DND-41 (cell line): ENCODE data around the gene GTF2F2.

Source experiments
- EZH2 ChIP-seq: IDR thresholded peaks from 3 replicates; pipeline ENCODE4 v1.6.1; 2012; ENCODE audit warnings: borderline replicate concordance, low read depth, mild to moderate bottlenecking, moderate library complexity, low read length, inconsistent platforms; ENCODE audit not compliant: severe bottlenecking
- TF ChIP-seq, protein P1 (sequence below): IDR thresholded peaks from 2 replicates; pipeline ENCODE4 v1.5.1; 2012; ENCODE audit warnings: borderline replicate concordance, low read length, moderate library complexity, mild to moderate bottlenecking; ENCODE audit not compliant: poor library complexity, severe bottlenecking; ENCODE audit errors: extremely low read depth

DNA sequence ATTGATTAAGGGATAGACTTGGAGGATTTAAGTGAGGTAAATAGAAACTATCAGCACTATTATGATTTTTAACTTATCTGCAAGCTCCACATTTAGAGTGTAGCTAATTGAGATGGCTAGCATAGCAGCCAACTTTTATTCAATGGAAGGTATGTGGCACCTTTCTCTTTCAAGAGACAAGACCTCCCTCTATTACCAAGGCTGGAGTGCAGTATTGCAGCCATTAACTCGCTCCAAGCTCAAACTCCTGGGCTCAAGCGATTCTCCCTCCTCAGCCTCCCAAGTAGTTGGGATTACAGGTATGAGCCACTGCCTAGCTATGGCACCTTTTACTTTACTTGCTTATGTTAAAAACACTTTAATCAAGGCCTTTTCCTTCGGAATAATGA lies 212.5 kb downstream of the GTF2F2 start:
- TF ChIP-seq EZH2 = no peak
- TF ChIP-seq, protein P1, sequence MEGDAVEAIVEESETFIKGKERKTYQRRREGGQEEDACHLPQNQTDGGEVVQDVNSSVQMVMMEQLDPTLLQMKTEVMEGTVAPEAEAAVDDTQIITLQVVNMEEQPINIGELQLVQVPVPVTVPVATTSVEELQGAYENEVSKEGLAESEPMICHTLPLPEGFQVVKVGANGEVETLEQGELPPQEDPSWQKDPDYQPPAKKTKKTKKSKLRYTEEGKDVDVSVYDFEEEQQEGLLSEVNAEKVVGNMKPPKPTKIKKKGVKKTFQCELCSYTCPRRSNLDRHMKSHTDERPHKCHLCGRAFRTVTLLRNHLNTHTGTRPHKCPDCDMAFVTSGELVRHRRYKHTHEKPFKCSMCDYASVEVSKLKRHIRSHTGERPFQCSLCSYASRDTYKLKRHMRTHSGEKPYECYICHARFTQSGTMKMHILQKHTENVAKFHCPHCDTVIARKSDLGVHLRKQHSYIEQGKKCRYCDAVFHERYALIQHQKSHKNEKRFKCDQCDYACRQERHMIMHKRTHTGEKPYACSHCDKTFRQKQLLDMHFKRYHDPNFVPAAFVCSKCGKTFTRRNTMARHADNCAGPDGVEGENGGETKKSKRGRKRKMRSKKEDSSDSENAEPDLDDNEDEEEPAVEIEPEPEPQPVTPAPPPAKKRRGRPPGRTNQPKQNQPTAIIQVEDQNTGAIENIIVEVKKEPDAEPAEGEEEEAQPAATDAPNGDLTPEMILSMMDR = no peak
